Smooth muscle cell (in vitro differentiated cells): ENCODE results near the gene CEL. TPM values are rescaled to one million over a fixed set of nuclear protein-coding genes. Genes with fewer than 3 reads are reported as not detected.

Source experiments
- DNase-seq: peaks from one replicate; lab custom pipeline; 2025; ENCODE audit not compliant: unreplicated experiment; lab: John Stamatoyannopoulos, UW
- H2AFZ ChIP-seq: fragments of 200-600 bp; sonication (generic); 2 replicates; pipeline ENCODE4 v1.6.0; 2016; ENCODE audit warnings: antibody characterized with exemption, low read depth, mild to moderate bottlenecking
- H3F3A ChIP-seq: fragments of 200-600 bp; sonication (generic); 2 replicates; pipeline ENCODE4 v1.6.0; 2017; ENCODE audit warnings: antibody characterized with exemption, low read depth
- H3K27ac ChIP-seq: fragments of 200-600 bp; sonication (generic); 2 replicates; pipeline ENCODE4 v1.5.1; 2016; ENCODE audit warnings: low read depth, mild to moderate bottlenecking
- H3K27me3 ChIP-seq: fragments of 200-600 bp; sonication (generic); 2 replicates; pipeline ENCODE4 v1.6.1; 2016; ENCODE audit warnings: low read depth, mild to moderate bottlenecking
- H3K36me3 ChIP-seq: fragments of 200-600 bp; sonication (generic); 2 replicates; pipeline ENCODE4 v1.5.1; 2016; ENCODE audit warnings: low read depth
- H3K4me1 ChIP-seq: fragments of 200-600 bp; sonication (generic); 2 replicates; pipeline ENCODE4 v1.5.1; 2016; ENCODE audit warnings: low read depth
- H3K4me2 ChIP-seq: fragments of 200-600 bp; sonication (generic); 2 replicates; pipeline ENCODE4 v1.6.0; 2016; ENCODE audit warnings: mild to moderate bottlenecking
- H3K4me3 ChIP-seq: fragments of 200-600 bp; sonication (generic); 2 replicates; pipeline ENCODE4 v1.5.1; 2016; ENCODE audit warnings: mild to moderate bottlenecking
- H3K79me2 ChIP-seq: fragments of 200-600 bp; sonication (generic); 2 replicates; pipeline ENCODE4 v1.6.0; 2016; ENCODE audit warnings: low read depth, mild to moderate bottlenecking
- H3K9ac ChIP-seq: fragments of 200-600 bp; sonication (generic); 2 replicates; pipeline ENCODE4 v1.6.0; 2016; ENCODE audit warnings: low read depth
- H3K9me3 ChIP-seq: fragments of 200-600 bp; sonication (generic); replicated peaks from 2 replicates; pipeline ENCODE4 v1.5.1; 2016; ENCODE audit warnings: low read depth
- H4K20me1 ChIP-seq: fragments of 200-600 bp; sonication (generic); 2 replicates; pipeline ENCODE4 v1.6.0; 2016; ENCODE audit warnings: low read depth
- CTCF ChIP-seq: fragments of 200-600 bp; sonication (generic); IDR thresholded peaks from 2 replicates; pipeline ENCODE4 v1.5.1; 2017; ENCODE audit warnings: borderline replicate concordance, mild to moderate bottlenecking, antibody characterized with exemption; ENCODE audit not compliant: insufficient read depth, poor library complexity, severe bottlenecking
- WGBS: methylation state at CpG from one replicate; pipeline ENCODE4 v1.1.7; 2016; ENCODE audit warnings: low lambda C conversion rate; 5-methylcytosine and 5-hydroxymethylcytosine counted together
- polyA plus RNA-seq: library from polyadenylated mRNA; unstranded; fragments of >200 nt; fragmentation: Nextera tagmentation; extraction: Ambion mirVana; gene quantifications from 2 replicates; pipeline ENCODE4 v1.2.1, GENCODE V29; 2016
- total RNA-seq: library from RNA; depleted of rRNA; stranded (reverse); fragments of >200 nt; gene quantifications from 2 replicates; pipeline ENCODE4 v1.2.3, GENCODE V29; 2014

The CEL gene
- total and polyA plus RNA-seq, 2 experiments from 2014 or later = 0.18 to 0.73 TPM

- no peak overlapping the region for H3K9ac ChIP-seq
- TF ChIP-seq CTCF = no peak
- no peak overlapping the region for H2AFZ ChIP-seq
- no peak overlapping the region for H3K4me3 ChIP-seq
- H3K27me3 ChIP-seq = no peaks in the 10 kb centered on the region
- H3K36me3 ChIP-seq = no peaks in the 10 kb centered on the region
- WGBS = 89% methylated on average over 2 of the region's 12 CpGs
- H3K4me1 ChIP-seq = no peaks in the 10 kb centered on the region
- peaks cover 9% of the 10 kb centered on the region for H4K20me1 ChIP-seq
- no peaks in the 10 kb centered on the region for H3K79me2 ChIP-seq
- H3K9me3 ChIP-seq = no peaks in the 10 kb centered on the region
- H3K4me2 ChIP-seq = no peak overlapping the region
- no peak for DNase-seq
- no peak overlapping the region for H3K27ac ChIP-seq
- H3F3A ChIP-seq = no peaks in the 10 kb centered on the region
Observed at GRCh38 chr9:133103987-133104505, 42.3 kb downstream of the CEL start.

GRCh38 chr9:133104718-133105460 lies 43.1 kb downstream of the CEL start:
- Histone ChIP-seq H2AFZ (no peak overlapping the region), H3F3A (no peaks in the 10 kb centered on the region), H3K27me3 (no peaks in the 10 kb centered on the region), H3K9ac (no peak overlapping the region), H3K4me2 (no peak overlapping the region), H3K79me2 (no peaks in the 10 kb centered on the region), H3K4me3 (no peak overlapping the region), H3K27ac (no peak overlapping the region), H3K36me3 (no peaks in the 10 kb centered on the region), H4K20me1 (peaks cover 12% of the 10 kb centered on the region), H3K9me3 (no peaks in the 10 kb centered on the region), H3K4me1 (no peaks in the 10 kb centered on the region)
- TF ChIP-seq CTCF = no peak
- 90% methylated on average over 15 of the region's 15 CpGs for WGBS
- no peak for DNase-seq

- DNase-seq = no peak
- H3K9ac ChIP-seq = no peak overlapping the region
- no peaks in the 10 kb centered on the region for H3K79me2 ChIP-seq
- no peak overlapping the region for H3K4me2 ChIP-seq
- 87% methylated on average over 7 of the region's 7 CpGs for WGBS
- H3K36me3 ChIP-seq = no peaks in the 10 kb centered on the region
- H3K27ac ChIP-seq = no peak overlapping the region
- no peaks in the 10 kb centered on the region for H3K4me1 ChIP-seq
- no peaks in the 10 kb centered on the region for H3K9me3 ChIP-seq
- no peaks in the 10 kb centered on the region for H3F3A ChIP-seq
- no peak for TF ChIP-seq CTCF
- H3K27me3 ChIP-seq = no peaks in the 10 kb centered on the region
- H4K20me1 ChIP-seq = peaks cover 17% of the 10 kb centered on the region
- H2AFZ ChIP-seq = no peak overlapping the region
- no peak overlapping the region for H3K4me3 ChIP-seq
Observed at GRCh38 chr9:133105461-133105770, 43.6 kb downstream of the CEL start.
